ENCODE results near the gene PCSK4. TPM values are rescaled to one million over a fixed set of nuclear protein-coding genes. Genes with fewer than 3 reads are reported as not detected.

PCSK4 gene
- total RNA-seq, 1 experiment from 2014 or later = 11.1 TPM

GRCh38 chr19:1452802-1453524 is 37.2 kb downstream of the PCSK4 start:
- intact Hi-C loops (cut with micrococcal nuclease) = no loop called here
- BruUV-seq (replicated peaks) = no TSS peak
- no peaks in the 10 kb centered on the region for H3K36me3 ChIP-seq (ENCODE audit: control insufficient read depth in 1 of 2, insufficient read depth in 2 of 2, low read length in 2 of 2)
- ChIA-PET CTCF (interaction anchor here (0.9 to 4.0 kb wide), 2 partner anchors 8 to 16 kb away, joined by 4 to 49 read pairs; no protein-coding TSS in a partner anchor), RAD21 (ENCODE audit: low non-redundant PET in 1 of 2, low total read pairs in 2 of 2, uncharacterized antibody in 2 of 2, unreplicated experiment in 2 of 2) (no interaction called here), POLR2A (interaction anchor here (3.3 kb wide), 1 partner anchor 8 kb away, joined by 28 read pairs; no protein-coding TSS in a partner anchor)
- H3K9ac ChIP-seq (ENCODE audit: low read length) = no peak overlapping the region
- no peaks in the 10 kb centered on the region for H3K9me2 ChIP-seq (ENCODE audit: insufficient read depth)
- ATAC-seq (no peak), DNase-seq (ENCODE audit: low read depth, low spot score) (no peak)
- TF ChIP-seq RAD21 (IDR thresholded peaks at IDR 0.05; ENCODE audit: low read depth) = no peak
- no peak for TF ChIP-seq ATF3 (IDR thresholded peaks at IDR 0.05)
- no peak for TF ChIP-seq FOSL1 (IDR thresholded peaks at IDR 0.05; ENCODE audit: low read depth)
- TF ChIP-seq POLR2AphosphoS5 (IDR thresholded peaks at IDR 0.05; ENCODE audit: low read depth, low read length) = no peak
- no peak for TF ChIP-seq SIN3A (IDR thresholded peaks at IDR 0.05; ENCODE audit: low read depth)
- TF ChIP-seq REST (IDR thresholded peaks at IDR 0.05; ENCODE audit: low read depth) = no peak
- no peak for TF ChIP-seq SP1 (IDR thresholded peaks at IDR 0.05; ENCODE audit: low read depth)
- no peak for TF ChIP-seq CTCF (IDR thresholded peaks at IDR 0.05 in 2 of 3, conservative IDR thresholded peaks at IDR 0.05 in 1 of 3; ENCODE audit: borderline replicate concordance in 1 of 3, insufficient read depth in 1 of 3, low read depth in 2 of 3, low read length in 2 of 3)
- no peak for TF ChIP-seq MAX (IDR thresholded peaks at IDR 0.05)
- TF ChIP-seq CBX3 (IDR thresholded peaks at IDR 0.05; ENCODE audit: low read depth) = no peak
- TF ChIP-seq ELF1 (IDR thresholded peaks at IDR 0.05; ENCODE audit: borderline replicate concordance, low read depth) = no peak
- no peak for TF ChIP-seq EZH2phosphoT487 (IDR thresholded peaks at IDR 0.05; ENCODE audit: borderline replicate concordance)
- TF ChIP-seq SRF (IDR thresholded peaks at IDR 0.05; ENCODE audit: low read depth) = no peak
- no peak for TF ChIP-seq JUND (IDR thresholded peaks at IDR 0.05)
- no peak for TF ChIP-seq YY1 (IDR thresholded peaks at IDR 0.05; ENCODE audit: extremely low read depth, insufficient replicate concordance, low read depth, low read length)
- no peak for TF ChIP-seq TCF7L2 (IDR thresholded peaks at IDR 0.05; ENCODE audit: borderline replicate concordance, extremely low read depth, insufficient read depth, insufficient read length)
- no peak for TF ChIP-seq EGR1 (IDR thresholded peaks at IDR 0.05; ENCODE audit: low read depth)
- TF ChIP-seq ZNF274 (IDR thresholded peaks at IDR 0.05; ENCODE audit: low read depth, low read length) = no peak
- H3K27ac ChIP-seq (ENCODE audit: low read depth, low read length) = no peak overlapping the region
- H3K4me3 ChIP-seq (replicated peaks in 1 of 2; ENCODE audit: low read depth in 1 of 2, low read length in 2 of 2) = no peak overlapping the region
- H2AFZ ChIP-seq (ENCODE audit: low read depth, low read length, poor library complexity, severe bottlenecking) = no peak overlapping the region
- H3K4me2 ChIP-seq (ENCODE audit: low read length) = no peak overlapping the region
- no peaks in the 10 kb centered on the region for H4K20me1 ChIP-seq (ENCODE audit: insufficient read depth)
- H3K9me3 ChIP-seq (ENCODE audit: control insufficient read depth in 1 of 2, insufficient read depth in 1 of 2, low read depth in 1 of 2, low read length in 2 of 2) = no peaks in the 10 kb centered on the region
- no peaks in the 10 kb centered on the region; the same call in 1 of the 2 replicates for H3K27me3 ChIP-seq (ENCODE audit: insufficient read depth, low read length)
- no peaks in the 10 kb centered on the region for H3K79me2 ChIP-seq (ENCODE audit: insufficient read depth, low read length)
- peaks cover 23 to 36% of the 10 kb centered on the region in 2 experiments for H3K4me1 ChIP-seq (ENCODE audit: control insufficient read depth in 1 of 2, insufficient read depth in 2 of 2, low read length in 2 of 2)
